ENCODE data around the gene HOXB7.

Gene HOXB7

GRCh38 chr17:48610282-48611211 lies at the start of gene HOXB7:
Gene HOXB7 (minus strand): TSS chr17:48611017. CDS start chr17:48610918, 99 bp downstream.
- DNase-seq = peak; percentile 53

DNA sequence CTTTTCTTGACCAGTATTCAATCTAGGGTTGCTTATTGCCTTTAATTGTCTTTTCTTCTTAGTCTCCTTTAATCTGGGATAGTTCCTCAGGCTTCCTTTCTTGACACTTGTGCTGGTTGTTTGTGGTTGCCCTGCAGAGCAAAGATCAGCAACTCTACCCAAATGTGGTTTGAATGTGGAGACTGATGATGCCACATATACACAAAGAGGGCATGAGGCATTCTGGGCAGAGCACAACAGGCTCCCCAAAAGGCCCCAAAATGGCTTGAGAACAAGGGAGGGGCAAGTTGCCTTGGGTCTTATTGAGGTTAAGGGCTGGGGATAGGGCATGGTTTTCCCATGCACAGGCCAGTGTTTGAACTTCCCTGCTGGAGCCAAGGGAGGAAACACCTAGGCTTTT lies 45.1 kb upstream of the HOXB7 start:
- no peak for DNase-seq

DNA sequence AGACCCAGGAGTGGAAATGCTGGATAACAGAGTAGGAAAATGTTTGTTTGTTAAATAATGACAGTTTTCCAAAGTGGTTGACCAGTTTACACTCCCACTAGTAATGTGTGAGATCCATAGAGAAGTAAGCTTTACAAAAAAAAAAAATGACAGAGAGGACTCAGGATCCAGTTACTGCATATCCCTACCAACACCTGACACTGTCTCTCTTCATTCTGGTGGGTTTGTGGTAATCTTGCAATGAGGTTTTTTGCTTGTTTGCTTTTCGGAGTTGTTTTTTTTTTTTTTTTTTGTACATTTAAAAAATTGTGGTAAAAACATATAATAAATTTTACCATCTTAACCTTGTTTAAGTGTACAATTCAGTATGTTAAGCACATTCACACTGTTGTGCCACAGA lies 38.9 kb upstream of the HOXB7 start:
- DNase-seq = no peak

GRCh38 chr17:48647963-48648245 lies 37.1 kb upstream of the HOXB7 start:
- no peak for DNase-seq

DNA sequence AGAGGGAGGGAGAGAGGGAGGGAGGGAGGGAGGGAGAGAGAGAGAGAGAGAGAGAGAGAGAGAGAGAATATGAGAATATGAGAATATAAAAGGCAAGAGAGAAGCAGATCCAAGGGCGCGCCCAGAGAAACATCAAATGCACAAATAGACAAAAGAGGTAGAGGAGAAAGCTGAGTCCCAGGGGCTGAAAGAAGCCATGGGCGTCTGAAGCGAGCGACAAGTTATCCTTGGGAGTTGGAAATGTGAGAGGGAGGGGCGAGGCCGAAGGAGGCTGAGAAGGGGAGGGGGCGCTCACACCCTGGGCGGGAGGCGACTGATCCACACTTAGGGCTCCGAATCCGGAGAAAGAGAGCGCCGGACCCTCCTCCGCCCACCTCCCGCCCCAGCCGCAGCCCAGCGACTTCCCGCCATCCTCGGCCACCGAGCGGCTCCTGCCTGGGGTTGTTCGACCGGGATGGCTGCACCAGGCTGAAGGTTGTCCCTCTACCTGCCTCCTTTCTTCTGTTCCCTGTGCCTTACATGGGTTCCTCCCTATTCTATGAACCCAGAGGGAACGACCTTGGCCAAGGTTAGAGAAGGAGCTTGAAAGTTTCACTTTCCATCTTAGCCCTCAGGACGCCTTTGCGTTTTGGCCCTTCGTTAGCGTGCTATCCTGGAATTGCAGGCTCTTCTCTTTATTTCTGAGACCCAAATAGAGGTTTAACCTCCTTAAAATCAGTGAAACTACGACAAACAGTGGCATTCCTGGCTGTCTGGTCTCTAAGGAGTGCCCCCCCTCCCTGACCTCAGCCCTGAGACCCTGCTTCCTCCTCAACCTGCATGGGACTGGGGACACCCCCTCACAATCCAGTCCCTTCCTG lies 36.5 kb upstream of the HOXB7 start:
- no peak for DNase-seq

GRCh38 chr17:48646183-48647102 lies 35.6 kb upstream of the HOXB7 start:
- DNase-seq = peak; percentile 40

- no peak for DNase-seq
Measured at GRCh38 chr17:48645639-48646182, 34.9 kb upstream of the HOXB7 start.

DNA sequence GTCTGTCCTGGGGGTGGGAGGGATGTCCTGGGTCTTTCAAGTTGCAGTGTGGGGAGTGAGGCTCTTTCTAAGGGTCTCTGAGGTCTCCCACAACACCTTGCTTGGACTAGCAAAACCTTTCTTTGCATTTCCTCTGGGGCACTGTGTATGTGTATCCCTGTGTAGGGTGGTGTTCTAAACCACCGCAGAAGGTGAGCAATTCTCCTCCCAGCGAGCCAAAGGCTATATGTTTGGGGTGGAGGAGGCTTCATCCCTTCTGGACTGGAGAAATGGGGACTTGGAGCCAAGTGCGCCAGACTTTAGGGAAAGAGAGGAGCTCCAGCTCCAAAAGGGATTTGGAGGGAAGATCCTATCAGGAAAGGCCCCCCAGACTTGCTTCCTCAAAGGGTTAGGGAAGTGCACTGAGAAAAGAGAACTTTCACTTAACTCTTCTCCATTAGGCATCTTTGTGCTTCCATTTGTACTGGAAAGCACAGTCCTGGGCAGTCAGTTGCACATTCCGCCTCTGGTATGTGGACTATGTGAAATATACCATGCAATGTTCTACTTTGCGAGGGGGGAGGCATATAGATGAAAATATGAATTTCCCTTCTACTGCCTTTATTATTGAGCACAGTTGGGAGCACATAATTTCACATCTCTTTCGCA lies 34.2 kb upstream of the HOXB7 start:
- DNase-seq = no peak

DNA sequence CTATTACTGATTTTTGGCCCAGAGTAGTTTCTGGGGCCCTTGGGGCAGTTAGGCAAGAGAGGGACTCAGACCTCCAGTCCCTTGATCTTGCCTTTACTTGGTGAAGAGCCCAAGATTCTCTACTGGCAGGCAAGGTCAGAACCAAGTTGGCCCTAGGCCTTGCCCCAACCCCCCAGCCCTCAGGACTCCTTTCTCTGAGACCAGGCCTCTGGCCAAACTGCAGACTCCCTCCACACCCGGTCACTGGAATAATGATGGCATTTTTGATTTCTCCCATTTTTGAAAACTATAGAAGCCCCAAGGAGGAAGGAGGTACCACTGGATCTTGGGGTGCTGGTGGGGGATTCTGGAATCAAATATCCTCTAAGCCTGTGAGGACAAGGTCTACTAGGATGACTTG lies 33.3 kb upstream of the HOXB7 start:
- no peak for DNase-seq

- no peak for DNase-seq
Measured at GRCh38 chr17:48643697-48644012, 32.8 kb upstream of the HOXB7 start.

DNA sequence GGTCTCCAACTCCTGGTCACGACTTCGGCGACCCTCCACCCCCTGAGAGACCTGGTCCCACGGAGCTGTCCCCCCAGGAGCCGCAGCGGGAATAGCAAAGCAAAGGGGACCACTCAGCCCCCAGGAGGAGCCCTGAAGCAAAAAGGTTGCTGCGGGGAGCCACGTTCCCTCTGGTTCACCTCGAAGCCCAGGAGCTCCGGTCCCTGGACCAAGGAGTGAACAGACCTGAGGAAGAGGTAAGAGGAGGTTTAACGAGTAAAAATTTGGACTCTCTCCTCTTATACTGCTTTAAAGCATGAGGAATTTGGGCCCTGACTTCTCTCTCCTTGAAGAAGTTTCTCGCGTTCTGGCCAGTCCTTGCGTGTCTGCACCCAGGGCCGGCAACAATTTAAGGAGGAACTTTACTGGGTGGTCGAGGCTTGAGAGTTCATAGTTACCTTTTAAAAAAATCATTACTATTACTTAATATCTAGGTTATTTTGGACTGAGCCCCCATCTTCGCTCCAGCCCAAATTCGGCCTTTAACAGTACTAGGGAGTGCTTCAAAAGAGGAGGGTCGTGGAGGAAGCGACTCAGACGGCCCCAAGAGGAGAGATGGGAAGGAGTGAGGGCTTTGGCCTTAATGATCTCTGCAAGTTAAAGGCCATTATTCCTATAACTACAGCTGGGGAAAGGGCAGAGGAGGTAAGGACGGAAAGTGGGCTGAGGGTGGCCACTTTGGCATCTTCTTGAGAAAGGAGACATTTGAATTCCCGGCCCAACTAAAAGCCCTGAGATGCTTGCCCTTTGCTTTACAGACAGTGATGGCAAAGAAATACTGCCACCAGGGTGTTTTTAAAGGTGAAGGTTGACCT lies 32.3 kb upstream of the HOXB7 start:
- DNase-seq = no peak

DNA sequence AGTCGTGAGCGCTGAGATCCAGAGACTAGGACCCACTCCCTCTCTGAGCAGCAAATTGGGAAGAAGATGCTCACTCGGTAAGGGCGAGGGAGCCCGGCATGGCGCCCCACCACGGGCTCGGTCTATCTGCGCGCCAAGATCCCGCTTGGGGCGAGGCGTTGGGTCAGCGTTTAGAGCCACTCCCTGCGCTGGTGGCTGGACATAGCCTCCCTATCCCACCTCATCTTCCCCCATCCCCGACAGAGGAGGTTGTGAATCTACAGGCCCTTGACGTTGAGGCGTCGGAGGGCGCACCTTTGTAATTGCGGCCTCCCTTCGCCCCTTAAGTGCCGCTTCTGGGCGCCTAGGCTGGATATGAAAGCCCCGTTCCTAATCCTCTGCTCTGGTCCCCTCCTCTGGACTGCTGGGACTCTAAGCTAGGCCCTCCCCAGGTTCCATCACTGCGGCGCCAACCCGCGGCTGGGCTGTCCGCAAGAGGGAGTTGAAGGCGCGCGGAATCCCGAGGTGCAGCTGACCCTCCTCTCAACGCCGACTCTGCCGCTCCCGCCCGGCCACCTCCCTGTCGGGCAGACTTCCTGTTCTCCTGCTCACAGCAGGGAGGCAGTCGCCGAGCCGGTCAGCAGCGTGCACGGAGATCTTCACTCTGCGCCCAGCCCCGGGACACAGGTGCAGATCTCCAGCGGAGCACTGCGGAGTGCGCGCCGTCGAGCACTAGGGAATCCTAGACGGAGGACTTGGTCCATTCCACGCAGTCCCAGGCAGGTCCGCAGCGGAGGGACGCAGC lies 31.4 kb upstream of the HOXB7 start:
- no peak for DNase-seq

GRCh38 chr17:48641541-48642058 lies 30.8 kb upstream of the HOXB7 start:
- no peak for DNase-seq

DNA sequence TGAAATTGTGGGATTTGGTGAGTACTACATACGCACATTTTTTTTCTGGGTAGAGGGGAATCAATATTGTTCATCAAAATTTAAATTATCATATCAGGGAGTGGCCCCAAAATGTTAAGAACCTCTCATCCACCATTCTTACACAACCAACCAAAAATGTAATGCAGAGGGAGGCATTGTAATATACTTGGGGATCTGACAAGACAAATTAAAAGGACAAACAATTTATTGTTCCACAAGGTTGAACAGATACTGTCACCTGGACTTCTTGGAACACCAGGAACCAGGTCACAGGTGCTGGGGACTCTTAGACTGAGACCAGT lies 30.0 kb upstream of the HOXB7 start:
- no peak for DNase-seq

DNA sequence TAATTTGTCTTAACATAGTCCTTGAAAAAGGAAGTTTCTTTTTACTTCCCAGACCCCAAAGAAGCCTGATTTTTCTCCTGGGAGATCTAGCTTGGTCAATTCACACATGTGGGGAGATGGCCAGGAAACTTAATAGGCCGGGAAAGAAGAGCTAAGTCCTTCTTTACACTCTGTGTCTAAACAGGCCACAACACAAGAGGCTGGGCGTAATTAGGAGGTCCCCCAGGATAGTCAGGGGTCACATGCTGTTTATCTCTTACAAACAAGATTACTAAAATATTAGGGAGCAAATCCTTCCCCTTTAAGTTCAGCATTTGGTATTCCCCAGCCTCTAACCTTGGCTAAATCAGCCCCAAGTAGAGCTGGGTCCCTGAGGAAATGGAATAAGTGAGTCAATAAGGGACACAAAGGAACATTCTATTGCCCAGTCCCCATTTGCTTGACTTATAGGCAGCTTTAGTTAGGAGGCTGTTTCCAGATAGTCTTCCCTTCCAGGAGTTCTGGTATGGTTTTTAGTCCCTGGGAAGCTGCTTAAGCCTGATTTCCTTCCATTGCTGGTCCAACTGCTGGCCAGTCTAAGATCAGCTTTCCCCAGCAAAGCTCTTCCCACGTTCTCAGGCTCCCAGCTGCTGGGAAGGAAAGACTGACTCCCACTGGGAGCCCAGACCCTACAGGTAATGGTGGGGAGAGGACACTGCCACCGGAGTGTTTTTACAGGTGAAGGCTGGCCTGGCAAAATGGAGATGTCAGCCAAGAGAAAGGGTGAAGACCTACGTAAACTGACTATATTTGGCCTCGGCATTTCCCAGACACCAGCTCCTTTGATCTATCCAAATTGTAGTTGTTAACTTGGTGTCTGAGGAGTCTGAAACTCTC lies 29.4 kb upstream of the HOXB7 start:
- no peak for DNase-seq

DNA sequence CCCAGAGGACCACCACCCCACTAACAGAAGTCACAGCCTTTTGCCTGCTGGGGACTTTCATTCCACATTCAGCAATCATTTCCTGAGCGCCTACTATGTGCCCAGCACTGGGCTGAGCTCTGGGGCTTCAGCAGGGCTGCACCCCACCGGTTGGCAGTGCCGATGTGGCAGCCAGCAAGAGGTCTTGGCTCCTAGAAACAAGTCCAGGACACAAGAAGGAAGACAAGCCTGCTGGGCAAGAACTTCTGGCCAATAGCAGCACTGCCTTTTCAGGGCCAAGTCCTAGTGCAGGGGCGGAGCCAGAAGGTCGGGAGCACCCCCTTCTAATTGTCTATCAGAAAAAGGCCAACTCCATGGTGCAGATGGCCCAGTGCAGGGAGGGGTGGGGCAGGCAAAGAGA lies 28.3 kb upstream of the HOXB7 start:
- DNase-seq = no peak

- no peak for DNase-seq
Measured at GRCh38 chr17:48637323-48638260, 26.8 kb upstream of the HOXB7 start.

All from NCI-H1105 (cell line).